ENCODE data around the gene SLC1A4.
"Not testable (repeated sequence)": the region's sequence is repeated elsewhere in the genome, so short reads cannot be mapped to it uniquely, and the experiment has no call there.

The SLC1A4 gene

DNA sequence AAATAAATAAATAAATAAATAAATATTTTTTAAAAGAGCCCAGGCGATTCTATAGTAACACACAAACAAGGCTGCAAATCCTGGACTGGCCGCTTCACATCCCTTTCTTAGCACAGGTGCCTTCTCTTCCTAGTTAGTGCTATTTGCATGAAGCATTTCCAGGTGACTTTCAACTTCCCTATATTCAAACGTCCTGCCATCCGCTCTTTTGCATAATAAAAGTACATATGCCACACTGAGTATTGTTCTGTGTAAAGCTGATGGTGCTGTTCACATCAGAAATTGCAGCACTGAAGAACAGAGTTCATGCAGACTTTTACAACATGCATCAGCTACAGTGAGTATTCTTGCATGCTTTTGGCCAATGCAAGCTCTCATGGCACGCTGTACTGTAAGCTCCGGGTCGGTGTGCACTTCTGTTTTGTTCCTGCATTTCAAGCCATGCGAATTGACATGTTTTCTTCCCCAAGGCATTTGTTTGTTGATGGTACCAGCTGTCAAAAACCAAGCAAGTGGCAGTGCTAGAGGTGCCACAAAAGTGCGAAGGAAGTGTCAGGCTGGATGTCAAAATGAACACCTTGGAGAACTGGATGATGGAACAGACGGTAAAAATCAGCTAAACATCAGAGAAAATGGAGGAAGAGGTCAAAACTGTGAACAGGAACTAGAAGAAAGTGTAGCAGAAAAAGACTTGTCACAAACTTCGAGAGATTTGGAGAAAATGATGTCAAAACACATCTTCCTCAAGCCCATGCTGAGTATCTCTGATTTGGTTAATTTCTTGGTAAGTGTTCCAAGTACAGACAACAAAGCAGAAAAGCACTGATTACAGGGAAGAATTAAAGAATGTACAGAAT is 41.5 kb downstream of the SLC1A4 start:
- DNase-seq (ENCODE audit: low read depth, low spot score) = no peak
- ChIA-PET POLR2A (no interaction called here), CTCF (interaction anchor here (0.6 to 16.7 kb wide), 6 partner anchors 9 to 980 kb away, joined by 4 to 331 read pairs (median 5); no protein-coding TSS in a partner anchor)

GRCh38 chr2:65031341-65032018 is 42.3 kb downstream of the SLC1A4 start:
- no peak overlapping the region for H3K4me3 ChIP-seq (ENCODE audit: low read depth, low read length)
- CTCF ChIA-PET = interaction anchor here (1.0 to 16.7 kb wide), 4 partner anchors 8 to 113 kb away, joined by 4 to 331 read pairs (median 4); no protein-coding TSS in a partner anchor
- TF ChIP-seq, protein P1, sequence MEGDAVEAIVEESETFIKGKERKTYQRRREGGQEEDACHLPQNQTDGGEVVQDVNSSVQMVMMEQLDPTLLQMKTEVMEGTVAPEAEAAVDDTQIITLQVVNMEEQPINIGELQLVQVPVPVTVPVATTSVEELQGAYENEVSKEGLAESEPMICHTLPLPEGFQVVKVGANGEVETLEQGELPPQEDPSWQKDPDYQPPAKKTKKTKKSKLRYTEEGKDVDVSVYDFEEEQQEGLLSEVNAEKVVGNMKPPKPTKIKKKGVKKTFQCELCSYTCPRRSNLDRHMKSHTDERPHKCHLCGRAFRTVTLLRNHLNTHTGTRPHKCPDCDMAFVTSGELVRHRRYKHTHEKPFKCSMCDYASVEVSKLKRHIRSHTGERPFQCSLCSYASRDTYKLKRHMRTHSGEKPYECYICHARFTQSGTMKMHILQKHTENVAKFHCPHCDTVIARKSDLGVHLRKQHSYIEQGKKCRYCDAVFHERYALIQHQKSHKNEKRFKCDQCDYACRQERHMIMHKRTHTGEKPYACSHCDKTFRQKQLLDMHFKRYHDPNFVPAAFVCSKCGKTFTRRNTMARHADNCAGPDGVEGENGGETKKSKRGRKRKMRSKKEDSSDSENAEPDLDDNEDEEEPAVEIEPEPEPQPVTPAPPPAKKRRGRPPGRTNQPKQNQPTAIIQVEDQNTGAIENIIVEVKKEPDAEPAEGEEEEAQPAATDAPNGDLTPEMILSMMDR (IDR thresholded peaks at IDR 0.05; ENCODE audit: insufficient read depth, low read length, missing control alignments) = no peak
- POLR2A ChIA-PET = no interaction called here
- DNase-seq (ENCODE audit: low read depth, low spot score) = no peak

More for the DNA sequence above, 41.5 kb downstream of the SLC1A4 start:
- TF ChIP-seq, protein P1 (IDR thresholded peaks at IDR 0.05; ENCODE audit: insufficient read depth, low read length, missing control alignments) = no peak
- H3K4me3 ChIP-seq (ENCODE audit: low read depth, low read length) = no peak overlapping the region

DNA sequence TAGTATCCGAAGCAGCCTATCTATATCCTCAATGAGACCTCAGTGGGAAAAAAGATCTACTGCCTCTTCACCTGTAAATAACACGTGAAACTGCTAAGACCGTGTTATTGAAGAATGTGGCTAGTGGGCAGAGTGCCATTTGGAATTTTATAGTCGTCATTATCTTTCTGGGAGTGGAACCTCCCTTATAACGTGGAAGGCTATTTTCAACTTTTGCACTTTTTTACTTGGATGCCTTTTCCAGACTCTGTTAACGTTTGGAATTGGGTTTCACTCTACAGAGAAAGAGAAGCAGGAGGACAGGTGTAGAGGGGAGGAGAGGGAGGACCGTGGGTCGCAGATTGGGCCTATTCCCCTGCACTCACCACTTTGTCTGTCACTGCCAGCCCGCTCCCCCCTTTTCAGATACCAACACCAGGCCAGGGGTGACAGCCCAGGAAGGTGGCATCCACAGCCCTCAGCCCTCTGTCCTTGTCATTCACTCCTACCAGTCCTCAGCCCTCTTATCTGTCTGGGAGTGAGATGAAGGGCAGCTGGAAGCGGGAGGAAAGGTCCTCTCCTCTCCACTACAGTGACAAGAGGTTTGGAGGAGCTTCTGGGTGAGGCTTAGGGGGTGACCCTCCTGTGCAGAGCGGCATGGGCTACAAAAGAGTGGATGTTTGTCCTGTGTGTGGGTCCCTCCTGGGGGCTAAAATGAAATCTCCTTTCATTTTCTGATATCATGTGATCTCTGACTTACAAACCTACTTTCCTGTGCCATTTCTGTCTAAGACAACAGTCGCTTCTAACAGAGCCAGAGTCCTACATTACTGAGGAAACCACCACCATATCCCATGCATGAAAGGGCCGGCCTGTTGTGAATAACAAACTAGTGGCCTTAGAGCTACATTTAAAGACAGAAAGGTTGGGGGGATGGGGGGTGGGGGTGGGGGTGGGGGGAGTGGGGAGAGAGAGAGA is 43.1 kb downstream of the SLC1A4 start:
- H3K4me3 ChIP-seq (ENCODE audit: low read depth, low read length) = no peak overlapping the region
- TF ChIP-seq, protein P1 (IDR thresholded peaks at IDR 0.05; ENCODE audit: insufficient read depth, low read length, missing control alignments) = no peak
- ChIA-PET POLR2A (no interaction called here), CTCF (interaction anchor here (1.2 to 16.7 kb wide), 5 partner anchors 7 to 114 kb away, joined by 3 to 331 read pairs (median 5); no protein-coding TSS in a partner anchor)
- no peak for DNase-seq (ENCODE audit: low read depth, low spot score)

- CTCF ChIA-PET = interaction anchor here (0.7 to 16.7 kb wide), 6 partner anchors 8 to 601 kb away, joined by 3 to 331 read pairs (median 3); no protein-coding TSS in a partner anchor
- H3K4me3 ChIP-seq (ENCODE audit: low read depth, low read length) = no peak overlapping the region
- no peak for DNase-seq (ENCODE audit: low read depth, low spot score)
- TF ChIP-seq, protein P1 (IDR thresholded peaks at IDR 0.05; ENCODE audit: insufficient read depth, low read length, missing control alignments) = no peak
- POLR2A ChIA-PET = no interaction called here
These were observed 44.0 kb downstream of the SLC1A4 start for GRCh38 chr2:65033178-65033577.

DNA sequence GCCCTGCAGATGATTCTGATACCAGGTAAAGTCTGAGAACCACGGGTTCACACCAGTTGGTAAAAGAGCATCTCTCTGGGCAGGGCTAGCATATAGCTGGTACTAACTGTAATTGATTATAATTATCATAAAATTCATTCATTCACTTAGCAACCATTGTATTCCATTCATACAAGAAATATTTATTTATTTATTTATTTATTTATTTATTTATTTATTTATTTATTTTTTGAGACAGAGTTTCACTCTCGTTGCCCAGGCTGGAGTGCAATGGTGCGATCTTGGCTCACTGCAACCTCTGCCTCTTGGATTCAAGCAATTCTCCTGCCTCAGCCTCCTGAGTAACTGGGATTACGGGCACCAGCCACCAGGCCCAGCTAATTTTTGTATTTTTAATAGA is 44.5 kb downstream of the SLC1A4 start:
- H3K4me3 ChIP-seq (ENCODE audit: low read depth, low read length); DNase-seq (ENCODE audit: low read depth, low spot score); POLR2A ChIA-PET: not testable (repeated sequence)
- CTCF ChIA-PET = interaction anchor here (0.7 to 16.7 kb wide), 7 partner anchors 8 to 601 kb away, joined by 3 to 331 read pairs (median 3); no protein-coding TSS in a partner anchor

GRCh38 chr2:65035351-65035943 is 46.2 kb downstream of the SLC1A4 start:
- ChIA-PET POLR2A (no interaction called here), CTCF (interaction anchor here (1.4 to 16.7 kb wide), 3 partner anchors 10 to 117 kb away, joined by 3 to 331 read pairs (median 20); no protein-coding TSS in a partner anchor)
- no peak for DNase-seq (ENCODE audit: low read depth, low spot score)
- TF ChIP-seq, protein P1 (IDR thresholded peaks at IDR 0.05; ENCODE audit: insufficient read depth, low read length, missing control alignments) = no peak
- no peak overlapping the region for H3K4me3 ChIP-seq (ENCODE audit: low read depth, low read length)
